ENCODE measurements around the gene LRRC4C. TPM values are rescaled to one million over a fixed set of nuclear protein-coding genes. Genes with fewer than 3 reads are reported as not detected.
A peak's percentile ranks its signal among the peaks of the same experiment; 100 is the strongest.

Gene LRRC4C
- total RNA-seq, 1 donor from 2014 or later: 2.7 TPM

- no peak for DNase-seq (ENCODE audit: low spot score)
- Histone ChIP-seq H4K20me1 (ENCODE audit: low read depth) (no peaks in the 10 kb centered on the region), H3K4me2 (no peak overlapping the region), H3K9me3 (ENCODE audit: low read depth) (no peaks in the 10 kb centered on the region), H3K27me3 (no peaks in the 10 kb centered on the region), H3K79me2 (ENCODE audit: low read depth) (no peaks in the 10 kb centered on the region), H2AFZ (replicated peaks) (no peak overlapping the region), H3K4me3 (no peak overlapping the region), H3K27ac (no peak overlapping the region), H3K36me3 (no peaks in the 10 kb centered on the region), H3F3A (ENCODE audit: low read depth) (no peaks in the 10 kb centered on the region), H3K4me1 (peaks cover 17% of the 10 kb centered on the region), H3K9ac (no peak overlapping the region)
- no peaks in the 10 kb centered on the region for H3K9me3 Mint-ChIP-seq
- H3K27ac Mint-ChIP-seq: no peak overlapping the region
- no peaks in the 10 kb centered on the region for H3K27me3 Mint-ChIP-seq (ENCODE audit: insufficient read depth, low read depth)
- no peaks in the 10 kb centered on the region for H3K36me3 Mint-ChIP-seq
- no peak overlapping the region for H3K4me3 Mint-ChIP-seq
- H3K4me1 Mint-ChIP-seq: peaks cover 31% of the 10 kb centered on the region
- TF ChIP-seq CTCF (IDR thresholded peaks at IDR 0.05): no peak
- TF ChIP-seq EZH2 (IDR thresholded peaks at IDR 0.05): no peak
- no peak for TF ChIP-seq EZH2phosphoT487 (IDR thresholded peaks at IDR 0.05)
These were observed 1173.9 kb downstream of the LRRC4C start for GRCh38 chr11:40285558-40285957.

GRCh38 chr11:40281052-40281580, 1178.3 kb downstream of the LRRC4C start:
- Histone ChIP-seq H3K4me2 (no peak overlapping the region), H3K27me3 (no peaks in the 10 kb centered on the region), H4K20me1 (ENCODE audit: low read depth) (no peaks in the 10 kb centered on the region), H3K4me1 (peaks cover 14% of the 10 kb centered on the region), H3K79me2 (ENCODE audit: low read depth) (no peaks in the 10 kb centered on the region), H3K9ac (no peak overlapping the region), H2AFZ (replicated peaks) (peak overlapping the region; percentile 46), H3K4me3 (no peak overlapping the region), H3F3A (ENCODE audit: low read depth) (no peaks in the 10 kb centered on the region), H3K36me3 (no peaks in the 10 kb centered on the region), H3K27ac (no peak overlapping the region), H3K9me3 (ENCODE audit: low read depth) (no peaks in the 10 kb centered on the region)
- Mint-ChIP-seq H3K27ac (peak overlapping the region; percentile 81), H3K27me3 (ENCODE audit: insufficient read depth, low read depth) (no peaks in the 10 kb centered on the region), H3K36me3 (no peaks in the 10 kb centered on the region), H3K4me1 (peaks cover 25% of the 10 kb centered on the region), H3K4me3 (peak overlapping the region; percentile 63), H3K9me3 (no peaks in the 10 kb centered on the region)
- no peak for TF ChIP-seq EZH2 (IDR thresholded peaks at IDR 0.05)
- no peak for TF ChIP-seq CTCF (IDR thresholded peaks at IDR 0.05)
- TF ChIP-seq EZH2phosphoT487 (IDR thresholded peaks at IDR 0.05): no peak
- no peak for DNase-seq (ENCODE audit: low spot score)

GRCh38 chr11:40280159-40281051, 1179.0 kb downstream of the LRRC4C start:
- Mint-ChIP-seq H3K27ac (peak overlapping the region; percentile 81), H3K9me3 (no peaks in the 10 kb centered on the region), H3K4me1 (peaks cover 25% of the 10 kb centered on the region), H3K27me3 (ENCODE audit: insufficient read depth, low read depth) (no peaks in the 10 kb centered on the region), H3K4me3 (peak overlapping the region; percentile 63), H3K36me3 (no peaks in the 10 kb centered on the region)
- peak overlapping the region; percentile 46 for H2AFZ ChIP-seq (replicated peaks)
- H4K20me1 ChIP-seq (ENCODE audit: low read depth): no peaks in the 10 kb centered on the region
- no peaks in the 10 kb centered on the region for H3K27me3 ChIP-seq
- no peaks in the 10 kb centered on the region for H3K36me3 ChIP-seq
- TF ChIP-seq EZH2 (IDR thresholded peaks at IDR 0.05): no peak
- H3K9me3 ChIP-seq (ENCODE audit: low read depth): no peaks in the 10 kb centered on the region
- no peak overlapping the region for H3K27ac ChIP-seq
- no peak for DNase-seq (ENCODE audit: low spot score)
- H3K4me2 ChIP-seq: peak overlapping the region; percentile 12
- H3K4me1 ChIP-seq: peaks cover 14% of the 10 kb centered on the region
- H3K79me2 ChIP-seq (ENCODE audit: low read depth): no peaks in the 10 kb centered on the region
- H3K4me3 ChIP-seq: no peak overlapping the region
- no peak overlapping the region for H3K9ac ChIP-seq
- no peaks in the 10 kb centered on the region for H3F3A ChIP-seq (ENCODE audit: low read depth)

DNA sequence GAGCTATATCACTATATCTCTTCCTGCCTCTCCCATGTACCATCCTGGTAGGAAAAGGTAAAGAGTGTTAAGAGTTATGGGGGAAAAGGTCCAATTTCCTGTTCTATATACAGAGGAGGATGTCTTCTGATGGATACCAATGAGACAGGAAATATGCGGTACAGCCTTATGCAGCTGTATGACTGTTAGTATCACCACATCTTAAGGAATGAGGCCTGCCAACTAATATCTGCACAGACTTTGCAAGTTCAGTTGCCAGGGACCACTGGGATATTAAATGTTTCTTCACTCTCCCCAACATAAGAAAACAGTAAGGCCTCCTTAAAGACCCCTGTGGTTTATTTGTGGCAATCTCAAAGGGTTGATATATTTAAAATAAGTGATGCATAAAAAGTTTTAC, 1182.5 kb downstream of the LRRC4C start:
- Histone ChIP-seq H3K9ac (no peak overlapping the region), H3K9me3 (ENCODE audit: low read depth) (no peaks in the 10 kb centered on the region), H3K36me3 (no peaks in the 10 kb centered on the region), H3K27ac (no peak overlapping the region), H3K79me2 (ENCODE audit: low read depth) (no peaks in the 10 kb centered on the region), H3K4me2 (no peak overlapping the region), H3K4me3 (no peak overlapping the region), H2AFZ (replicated peaks) (no peak overlapping the region), H3F3A (ENCODE audit: low read depth) (no peaks in the 10 kb centered on the region), H3K4me1 (peaks cover 14% of the 10 kb centered on the region), H3K27me3 (no peaks in the 10 kb centered on the region), H4K20me1 (ENCODE audit: low read depth) (no peaks in the 10 kb centered on the region)
- Mint-ChIP-seq H3K27me3 (ENCODE audit: insufficient read depth, low read depth) (no peaks in the 10 kb centered on the region), H3K27ac (no peak overlapping the region), H3K9me3 (no peaks in the 10 kb centered on the region), H3K4me1 (peaks cover 27% of the 10 kb centered on the region), H3K4me3 (no peak overlapping the region), H3K36me3 (no peaks in the 10 kb centered on the region)
- DNase-seq (ENCODE audit: low spot score): no peak
- TF ChIP-seq CTCF (IDR thresholded peaks at IDR 0.05): no peak
- no peak for TF ChIP-seq EZH2 (IDR thresholded peaks at IDR 0.05)
- TF ChIP-seq EZH2phosphoT487 (IDR thresholded peaks at IDR 0.05): no peak
